Measurements from ENCODE around the gene ADRA2C.

DNA sequence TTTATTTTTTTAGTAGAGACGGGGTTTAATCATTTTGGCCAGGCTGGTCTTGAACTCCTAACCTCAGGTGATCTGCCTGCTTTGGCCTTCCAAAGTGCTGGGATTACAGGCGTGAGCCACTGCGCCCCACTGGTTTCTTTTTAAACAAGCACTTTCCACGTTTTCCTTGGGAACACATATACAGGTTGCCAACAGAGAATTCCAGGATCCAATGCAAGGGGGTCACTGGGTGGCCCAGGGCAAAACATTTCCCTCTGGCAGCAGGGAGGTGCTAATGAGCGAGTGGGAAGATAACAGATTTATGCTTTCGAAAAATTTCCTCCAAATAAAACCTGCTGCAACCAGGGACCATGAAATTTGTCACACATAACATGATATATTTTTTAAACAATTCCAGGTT, 41.1 kb downstream of the ADRA2C start:
- TF ChIP-seq CTCF (IDR thresholded peaks at IDR 0.05; ENCODE audit: borderline replicate concordance, extremely low read depth, low read length, poor library complexity, severe bottlenecking) = no peak
- no peak for TF ChIP-seq EZH2 (IDR thresholded peaks at IDR 0.05; ENCODE audit: borderline replicate concordance, low read depth, low read length, severe bottlenecking)
